Keratinocyte (primary cell): ENCODE results near the gene DOCK7. TPM values are rescaled to one million over a fixed set of nuclear protein-coding genes. Genes with fewer than 3 reads are reported as not detected.

ENCODE experiments used
- DNase-seq: peaks from one replicate; pipeline ENCODE4 v3.0.0-alpha.2; 2011; ENCODE audit warnings: low read depth, missing footprints, low spot score
- FAIRE-seq: peaks from 2 replicates; lab custom pipeline; 2011; peaks lifted over from hg19 to GRCh38; lab: Jason Lieb, UNC
- H2AFZ ChIP-seq: 2 replicates; pipeline ENCODE4 v1.6.0; 2012; ENCODE audit warnings: low read length, control low read depth, inconsistent platforms; ENCODE audit not compliant: control insufficient read depth
- H3K27ac ChIP-seq: 2 replicates; pipeline ENCODE4 v1.5.1; 2011; ENCODE audit warnings: low read length; ENCODE audit not compliant: control insufficient read depth, insufficient read depth
- H3K27me3 ChIP-seq: 3 replicates; pipeline ENCODE4 v1.6.0; 2011; ENCODE audit warnings: low read length; ENCODE audit not compliant: control insufficient read depth, insufficient read depth; ENCODE audit errors: extremely low read depth
- H3K36me3 ChIP-seq, 2 experiments: 2 replicates in 1 of 2; 3 replicates in 1 of 2; pipeline ENCODE4 v1.5.1; 2011; ENCODE audit warnings: low read length in 2 of 2, mild to moderate bottlenecking in 1 of 2; ENCODE audit not compliant: control insufficient read depth in 2 of 2, insufficient read depth in 2 of 2; ENCODE audit errors: extremely low read depth in 1 of 2
- H3K4me1 ChIP-seq: 3 replicates; pipeline ENCODE4 v1.5.1; 2011; ENCODE audit warnings: low read length; ENCODE audit not compliant: control insufficient read depth, insufficient read depth; ENCODE audit errors: extremely low read depth
- H3K4me2 ChIP-seq: 3 replicates; pipeline ENCODE4 v1.6.0; 2011; ENCODE audit warnings: low read depth, low read length; ENCODE audit not compliant: control insufficient read depth, insufficient read depth; ENCODE audit errors: extremely low read depth
- H3K4me3 ChIP-seq, 3 experiments: fragments of 200-600 bp in 1 of 3; sonication (generic) in 1 of 3; 2 replicates in 2 of 3; 3 replicates in 1 of 3; pipeline ENCODE4 v1.5.1; 2011 to 2016; ENCODE audit warnings: low read length in 3 of 3, mild to moderate bottlenecking in 3 of 3, control low read depth in 2 of 3, inconsistent platforms in 1 of 3, low read depth in 1 of 3, mixed read lengths in 1 of 3, mixed run types in 1 of 3, moderate library complexity in 1 of 3; ENCODE audit not compliant: control insufficient read depth in 2 of 3, insufficient read depth in 2 of 3; ENCODE audit errors: extremely low read depth in 1 of 3
- H3K79me2 ChIP-seq: 2 replicates; pipeline ENCODE4 v1.6.0; 2012; ENCODE audit warnings: low read length; ENCODE audit not compliant: control insufficient read depth, insufficient read depth
- H3K9ac ChIP-seq: 3 replicates; pipeline ENCODE4 v1.6.0; 2011; ENCODE audit warnings: low read length; ENCODE audit not compliant: control insufficient read depth, insufficient read depth; ENCODE audit errors: extremely low read depth
- H3K9me1 ChIP-seq: 3 replicates; pipeline ENCODE4 v1.6.0; 2011; ENCODE audit warnings: low read length; ENCODE audit not compliant: control insufficient read depth, insufficient read depth; ENCODE audit errors: extremely low read depth
- H3K9me3 ChIP-seq: 2 replicates; pipeline ENCODE4 v1.5.1; 2012; ENCODE audit warnings: low read depth, low read length; ENCODE audit not compliant: control insufficient read depth
- H4K20me1 ChIP-seq: 3 replicates; pipeline ENCODE4 v1.6.0; 2011; ENCODE audit warnings: low read length; ENCODE audit not compliant: control insufficient read depth, insufficient read depth; ENCODE audit errors: extremely low read depth
- EZH2 ChIP-seq: IDR thresholded peaks from one replicate; pipeline ENCODE4 v1.6.1; 2012; ENCODE audit warnings: inconsistent platforms, mild to moderate bottlenecking, low read length, moderate library complexity
- dilution Hi-C: fragments of 300-500 bp; cut with MboI; formaldehyde crosslinking; loops from one replicate; pipeline ENCODE4 v1.7.0; 2020; ENCODE audit warnings: low sequenced_read_pairs; ENCODE audit not compliant: extremely low pct_ligation_motif_present
- polyA plus RNA-seq, 5 experiments: library from polyadenylated mRNA; depleted of rRNA in 3 of 5; stranded (reverse) in 3 of 5; stranded (forward) in 1 of 5; unstranded in 1 of 5; fragments of >200 nt; gene quantifications; 1 replicate in 1 of 5; 2 replicates in 3 of 5; 3 replicates in 1 of 5; pipeline versions ENCODE4 v1.2.1 to v1.2.3, GENCODE V29; 2011 to 2012; ENCODE audit warnings: missing spikeins in 2 of 5, low read depth in 1 of 5, low replicate concordance in 1 of 5
- TF ChIP-seq, protein P1 (sequence below), 3 experiments: IDR thresholded peaks in 1 of 3; conservative IDR thresholded peaks in 1 of 3; optimal IDR thresholded peaks in 1 of 3; 2 replicates in 2 of 3; 3 replicates in 1 of 3; pipeline versions ENCODE3 to v1.5.1; 2011; ENCODE audit warnings: low read length in 3 of 3, mild to moderate bottlenecking in 3 of 3, moderate library complexity in 2 of 3, control low read depth in 1 of 3, inconsistent platforms in 1 of 3; ENCODE audit not compliant: insufficient read depth in 2 of 3; ENCODE audit errors: extremely low read depth in 1 of 3

Gene DOCK7
- polyA plus RNA-seq, 1 donor (not counting 4 experiments of a cell fraction or from before 2014, with no cell fraction given): 66.9 TPM

DNA sequence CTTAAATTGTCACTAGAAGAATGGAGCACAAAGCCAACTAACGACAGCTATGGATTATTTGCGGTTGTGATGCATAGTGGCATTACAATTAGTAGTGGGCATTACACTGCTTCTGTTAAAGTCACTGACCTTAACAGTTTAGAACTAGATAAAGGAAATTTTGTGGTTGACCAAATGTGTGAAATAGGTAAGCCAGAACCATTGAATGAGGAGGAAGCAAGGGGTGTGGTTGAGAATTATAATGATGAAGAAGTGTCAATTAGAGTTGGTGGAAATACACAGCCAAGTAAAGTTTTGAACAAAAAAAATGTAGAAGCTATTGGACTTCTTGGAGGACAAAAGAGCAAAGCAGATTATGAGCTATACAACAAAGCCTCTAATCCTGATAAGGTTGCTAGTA lies 237.9 kb downstream of the DOCK7 start:
- Histone ChIP-seq H3K4me2 (no peak overlapping the region), H3K36me3 (peaks cover 4 to 12% of the 10 kb centered on the region in 2 experiments), H3K9me1 (no peaks in the 10 kb centered on the region), H3K9me3 (no peaks in the 10 kb centered on the region), H3K27me3 (no peaks in the 10 kb centered on the region), H3K27ac (no peak overlapping the region), H3K4me3 (no peak overlapping the region), H4K20me1 (no peaks in the 10 kb centered on the region), H3K79me2 (peaks cover 2% of the 10 kb centered on the region), H2AFZ (no peak overlapping the region), H3K4me1 (peaks cover 2% of the 10 kb centered on the region), H3K9ac (no peak overlapping the region)
- FAIRE-seq (no peak), DNase-seq (no peak)
- TF ChIP-seq, protein P1, sequence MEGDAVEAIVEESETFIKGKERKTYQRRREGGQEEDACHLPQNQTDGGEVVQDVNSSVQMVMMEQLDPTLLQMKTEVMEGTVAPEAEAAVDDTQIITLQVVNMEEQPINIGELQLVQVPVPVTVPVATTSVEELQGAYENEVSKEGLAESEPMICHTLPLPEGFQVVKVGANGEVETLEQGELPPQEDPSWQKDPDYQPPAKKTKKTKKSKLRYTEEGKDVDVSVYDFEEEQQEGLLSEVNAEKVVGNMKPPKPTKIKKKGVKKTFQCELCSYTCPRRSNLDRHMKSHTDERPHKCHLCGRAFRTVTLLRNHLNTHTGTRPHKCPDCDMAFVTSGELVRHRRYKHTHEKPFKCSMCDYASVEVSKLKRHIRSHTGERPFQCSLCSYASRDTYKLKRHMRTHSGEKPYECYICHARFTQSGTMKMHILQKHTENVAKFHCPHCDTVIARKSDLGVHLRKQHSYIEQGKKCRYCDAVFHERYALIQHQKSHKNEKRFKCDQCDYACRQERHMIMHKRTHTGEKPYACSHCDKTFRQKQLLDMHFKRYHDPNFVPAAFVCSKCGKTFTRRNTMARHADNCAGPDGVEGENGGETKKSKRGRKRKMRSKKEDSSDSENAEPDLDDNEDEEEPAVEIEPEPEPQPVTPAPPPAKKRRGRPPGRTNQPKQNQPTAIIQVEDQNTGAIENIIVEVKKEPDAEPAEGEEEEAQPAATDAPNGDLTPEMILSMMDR (optimal IDR thresholded peaks at IDR 0.05 in 1 of 3, IDR thresholded peaks at IDR 0.05 in 1 of 3, conservative IDR thresholded peaks at IDR 0.05 in 1 of 3; ENCODE audit: extremely low read depth in 1 of 3, insufficient read depth in 2 of 3, low read length in 3 of 3): no peak
- TF ChIP-seq EZH2: no peak
- dilution Hi-C loops: no loop called here

DNA sequence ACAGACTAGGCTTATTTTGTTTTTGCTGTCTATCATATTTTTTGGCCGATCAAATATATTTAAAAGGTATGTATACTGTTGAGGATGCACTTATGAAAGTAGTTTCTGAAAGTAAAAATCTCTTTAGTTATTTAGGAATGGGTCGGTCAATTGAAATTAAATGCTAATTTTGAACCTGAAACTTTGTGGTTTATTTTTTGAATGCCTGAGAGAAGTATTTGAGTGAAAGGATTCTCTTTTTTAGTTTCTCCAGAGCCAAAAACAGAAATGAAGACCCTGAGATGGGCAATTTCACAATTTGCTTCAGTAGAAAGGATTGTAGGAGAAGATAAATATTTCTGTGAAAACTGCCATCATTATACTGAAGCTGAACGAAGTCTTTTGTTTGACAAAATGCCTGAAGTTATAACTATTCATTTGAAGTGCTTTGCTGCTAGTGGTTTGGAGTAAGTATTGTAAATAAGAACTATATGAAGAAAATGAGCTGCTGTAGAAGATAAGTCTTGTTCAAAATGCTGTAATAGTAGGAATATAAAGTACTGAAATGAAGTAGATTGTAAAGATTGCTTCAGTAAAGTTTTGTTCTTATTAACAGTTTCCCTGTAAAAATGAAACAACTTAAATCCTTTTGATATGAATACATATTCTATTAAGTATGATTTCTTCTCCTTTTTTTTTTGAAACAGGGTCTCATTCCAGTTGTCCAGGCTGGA lies 239.8 kb downstream of the DOCK7 start:
- Histone ChIP-seq H3K36me3 (peaks cover 4 to 8% of the 10 kb centered on the region in 2 experiments), H3K27ac (no peak overlapping the region), H3K4me1 (peaks cover 2% of the 10 kb centered on the region), H2AFZ (no peak overlapping the region), H3K9me3 (no peaks in the 10 kb centered on the region), H4K20me1 (no peaks in the 10 kb centered on the region), H3K9me1 (no peaks in the 10 kb centered on the region), H3K9ac (no peak overlapping the region), H3K4me3 (no peak overlapping the region), H3K27me3 (no peaks in the 10 kb centered on the region), H3K79me2 (peaks cover 2% of the 10 kb centered on the region), H3K4me2 (no peak overlapping the region)
- dilution Hi-C loops: no loop called here
- DNase-seq (no peak), FAIRE-seq (no peak)
- TF ChIP-seq, protein P1 (optimal IDR thresholded peaks at IDR 0.05 in 1 of 3, IDR thresholded peaks at IDR 0.05 in 1 of 3, conservative IDR thresholded peaks at IDR 0.05 in 1 of 3; ENCODE audit: extremely low read depth in 1 of 3, insufficient read depth in 2 of 3, low read length in 3 of 3): no peak
- no peak for TF ChIP-seq EZH2
